ENCODE measurements around the gene LSMEM2. TPM values are rescaled to one million over a fixed set of nuclear protein-coding genes. Genes with fewer than 3 reads are reported as not detected.

The LSMEM2 gene
- polyA plus RNA-seq, 1 donor (not counting 4 experiments of a cell fraction or from before 2014, with no cell fraction given): not detected

- dilution Hi-C loops (cut with MboI; ENCODE audit: extremely low pct_ligation_motif_present, low sequenced_read_pairs): no loop called here
- Histone ChIP-seq H4K20me1 (ENCODE audit: control insufficient read depth, extremely low read depth, insufficient read depth, low read length) (no peaks in the 10 kb centered on the region), H3K79me2 (ENCODE audit: control insufficient read depth, insufficient read depth, low read length) (peaks cover 7% of the 10 kb centered on the region), H3K27me3 (ENCODE audit: control insufficient read depth, extremely low read depth, insufficient read depth, low read length) (no peaks in the 10 kb centered on the region), H3K36me3 (ENCODE audit: control insufficient read depth in 2 of 2, extremely low read depth in 1 of 2, insufficient read depth in 2 of 2, low read length in 2 of 2) (peaks cover 0 to 4% of the 10 kb centered on the region in 2 experiments), H3K9me1 (ENCODE audit: control insufficient read depth, extremely low read depth, insufficient read depth, low read length) (peaks cover 3% of the 10 kb centered on the region), H3K9ac (ENCODE audit: control insufficient read depth, extremely low read depth, insufficient read depth, low read length) (peak overlapping the region; percentile 95), H3K4me2 (ENCODE audit: control insufficient read depth, extremely low read depth, insufficient read depth, low read depth, low read length) (peak overlapping the region; percentile 94), H2AFZ (ENCODE audit: control insufficient read depth, low read length) (no peak overlapping the region), H3K9me3 (ENCODE audit: control insufficient read depth, low read depth, low read length) (no peaks in the 10 kb centered on the region), H3K27ac (ENCODE audit: control insufficient read depth, insufficient read depth, low read length) (peak overlapping the region; percentile 89), H3K4me1 (ENCODE audit: control insufficient read depth, extremely low read depth, insufficient read depth, low read length) (peaks cover 24% of the 10 kb centered on the region), H3K4me3 (ENCODE audit: control insufficient read depth in 2 of 3, extremely low read depth in 1 of 3, insufficient read depth in 2 of 3, low read depth in 1 of 3, low read length in 3 of 3) (peak overlapping the region; percentile 76 to 97 (median 94))
- no peak for TF ChIP-seq EZH2 (IDR thresholded peaks at IDR 0.05; ENCODE audit: low read length)
- TF ChIP-seq CTCF (optimal IDR thresholded peaks at IDR 0.05 in 1 of 3, IDR thresholded peaks at IDR 0.05 in 1 of 3, conservative IDR thresholded peaks at IDR 0.05 in 1 of 3; ENCODE audit: extremely low read depth in 1 of 3, insufficient read depth in 2 of 3, low read length in 3 of 3): peak in 2 of 3 experiments; percentile 30 to 35
- DNase-seq (ENCODE audit: low read depth, low spot score): no peak
- FAIRE-seq: no peak
Observed at GRCh38 chr3:50297896-50298725, 19.2 kb downstream of the LSMEM2 start.

GRCh38 chr3:50298836-50299637 is 20.1 kb downstream of the LSMEM2 start, which contains the start of the genes HYAL3 and NAA80:
HYAL3 (minus strand) TSS chr3:50299405; CDS start chr3:50295602, 3,803 bp downstream.
NAA80 (minus strand) TSS chr3:50299405; CDS start chr3:50297463, 1,942 bp downstream.
- H3K36me3 ChIP-seq (ENCODE audit: control insufficient read depth in 2 of 2, extremely low read depth in 1 of 2, insufficient read depth in 2 of 2, low read length in 2 of 2): peaks cover 0 to 4% of the 10 kb centered on the region in 2 experiments
- H3K9ac ChIP-seq (ENCODE audit: control insufficient read depth, extremely low read depth, insufficient read depth, low read length): peak within 1 kb of the TSS; percentile 95
- DNase-seq (ENCODE audit: low read depth, low spot score) (peak; percentile 100), FAIRE-seq (no peak)
- H4K20me1 ChIP-seq (ENCODE audit: control insufficient read depth, extremely low read depth, insufficient read depth, low read length): no peaks in the 10 kb centered on the region
- peaks cover 9% of the 10 kb centered on the region for H3K79me2 ChIP-seq (ENCODE audit: control insufficient read depth, insufficient read depth, low read length)
- peaks cover 32% of the 10 kb centered on the region for H3K4me1 ChIP-seq (ENCODE audit: control insufficient read depth, extremely low read depth, insufficient read depth, low read length)
- H2AFZ ChIP-seq (ENCODE audit: control insufficient read depth, low read length): peak within 1 kb of the TSS; percentile 94
- TF ChIP-seq CTCF (optimal IDR thresholded peaks at IDR 0.05 in 1 of 3, IDR thresholded peaks at IDR 0.05 in 1 of 3, conservative IDR thresholded peaks at IDR 0.05 in 1 of 3; ENCODE audit: extremely low read depth in 1 of 3, insufficient read depth in 2 of 3, low read length in 3 of 3) (peak in 2 of 3 experiments; percentile 41 to 48), EZH2 (IDR thresholded peaks at IDR 0.05; ENCODE audit: low read length) (no peak)
- peaks cover 3% of the 10 kb centered on the region for H3K9me1 ChIP-seq (ENCODE audit: control insufficient read depth, extremely low read depth, insufficient read depth, low read length)
- peak within 1 kb of the TSS; percentile 76 to 97 (median 94) for H3K4me3 ChIP-seq (ENCODE audit: control insufficient read depth in 2 of 3, extremely low read depth in 1 of 3, insufficient read depth in 2 of 3, low read depth in 1 of 3, low read length in 3 of 3)
- peak within 1 kb of the TSS; percentile 94 for H3K4me2 ChIP-seq (ENCODE audit: control insufficient read depth, extremely low read depth, insufficient read depth, low read depth, low read length)
- peak within 1 kb of the TSS; percentile 97 for H3K27ac ChIP-seq (ENCODE audit: control insufficient read depth, insufficient read depth, low read length)
- dilution Hi-C loops (cut with MboI; ENCODE audit: extremely low pct_ligation_motif_present, low sequenced_read_pairs): no loop called here
- no peaks in the 10 kb centered on the region for H3K27me3 ChIP-seq (ENCODE audit: control insufficient read depth, extremely low read depth, insufficient read depth, low read length)
- H3K9me3 ChIP-seq (ENCODE audit: control insufficient read depth, low read depth, low read length): no peaks in the 10 kb centered on the region

Measured in keratinocyte (primary cell).